Astrocyte (in vitro differentiated cells and primary cell): Measurements from ENCODE around the gene CCS. TPM values are rescaled to one million over a fixed set of nuclear protein-coding genes. Genes with fewer than 3 reads are reported as not detected.
"Not testable (repeated sequence)": the region's sequence is repeated elsewhere in the genome, so short reads cannot be mapped to it uniquely, and the experiment has no call there.

Experiments used
- DNase-seq: peaks from one replicate; pipeline ENCODE4 v3.0.0-alpha.2; 2010; ENCODE audit warnings: low read depth
- FAIRE-seq: peaks from 2 replicates; lab custom pipeline; 2011; peaks lifted over from hg19 to GRCh38; lab: Jason Lieb, UNC
- H2AFZ ChIP-seq: 2 replicates; pipeline ENCODE4 v1.6.0; 2012; ENCODE audit warnings: low read depth, low read length, inconsistent platforms
- H3K27ac ChIP-seq: 2 replicates; pipeline ENCODE4 v1.5.1; 2011; ENCODE audit warnings: low read depth, low read length, inconsistent platforms
- H3K27me3 ChIP-seq: 2 replicates; pipeline ENCODE4 v1.6.0; 2011; ENCODE audit warnings: low read length, inconsistent platforms; ENCODE audit not compliant: insufficient read depth
- H3K36me3 ChIP-seq: 2 replicates; pipeline ENCODE4 v1.5.1; 2011; ENCODE audit warnings: low read length, inconsistent platforms; ENCODE audit not compliant: insufficient read depth
- H3K4me1 ChIP-seq: 2 replicates; pipeline ENCODE4 v1.5.1; 2011; ENCODE audit warnings: low read length, inconsistent platforms; ENCODE audit not compliant: insufficient read depth
- H3K4me2 ChIP-seq: 2 replicates; pipeline ENCODE4 v1.6.0; 2012; ENCODE audit warnings: low read length, inconsistent platforms
- H3K4me3 ChIP-seq: 2 replicates; pipeline ENCODE4 v1.5.1; 2011; ENCODE audit warnings: low read depth, mild to moderate bottlenecking, low read length, inconsistent platforms; ENCODE audit not compliant: insufficient read depth
- H3K79me2 ChIP-seq: 2 replicates; pipeline ENCODE4 v1.6.0; 2012; ENCODE audit warnings: mild to moderate bottlenecking, low read length, inconsistent platforms; ENCODE audit not compliant: insufficient read depth
- H3K9ac ChIP-seq: 2 replicates; pipeline ENCODE4 v1.6.0; 2012; ENCODE audit warnings: mild to moderate bottlenecking, low read length, inconsistent platforms
- H3K9me3 ChIP-seq: 2 replicates; pipeline ENCODE4 v1.5.1; 2012; ENCODE audit warnings: low read depth, mild to moderate bottlenecking, low read length, inconsistent platforms; ENCODE audit not compliant: insufficient read depth
- H4K20me1 ChIP-seq: 2 replicates; pipeline ENCODE4 v1.6.0; 2012; ENCODE audit warnings: low read length, inconsistent platforms; ENCODE audit not compliant: insufficient read depth
- H3K27ac Mint-ChIP-seq: one replicate; pipeline ENCODE4 v1.8.0; 2021; ENCODE audit warnings: mild to moderate bottlenecking, mixed read lengths; ENCODE audit not compliant: unreplicated experiment
- H3K27me3 Mint-ChIP-seq: one replicate; pipeline ENCODE4 v1.8.0; 2021; ENCODE audit warnings: low read depth, mixed read lengths; ENCODE audit not compliant: unreplicated experiment
- H3K36me3 Mint-ChIP-seq: one replicate; pipeline ENCODE4 v1.8.0; 2021; ENCODE audit warnings: low read depth, mixed read lengths; ENCODE audit not compliant: unreplicated experiment
- H3K4me1 Mint-ChIP-seq: one replicate; pipeline ENCODE4 v1.8.0; 2021; ENCODE audit warnings: low read depth, mixed read lengths; ENCODE audit not compliant: unreplicated experiment
- H3K4me3 Mint-ChIP-seq: one replicate; pipeline ENCODE4 v1.8.0; 2021; ENCODE audit warnings: mild to moderate bottlenecking, moderate library complexity, mixed read lengths; ENCODE audit not compliant: unreplicated experiment
- H3K9me3 Mint-ChIP-seq: one replicate; pipeline ENCODE4 v1.8.0; 2021; ENCODE audit warnings: mild to moderate bottlenecking, mixed read lengths; ENCODE audit not compliant: unreplicated experiment
- CTCF ChIP-seq: IDR thresholded peaks from 2 replicates; pipeline ENCODE4 v1.5.1; 2011; ENCODE audit warnings: low read depth, mild to moderate bottlenecking, inconsistent platforms, low read length, moderate library complexity; ENCODE audit not compliant: insufficient read depth
- EZH2 ChIP-seq: IDR thresholded peaks from 2 replicates; pipeline ENCODE4 v1.6.1; 2012; ENCODE audit warnings: mild to moderate bottlenecking, low read length, inconsistent platforms; ENCODE audit not compliant: insufficient read depth
- total RNA-seq: library from RNA; stranded (reverse); gene quantifications from 2 replicates; pipeline ENCODE4 v1.2.1, GENCODE V29; 2021

Gene CCS
- total RNA-seq, 1 donor from 2014 or later, result 23.2 TPM

GRCh38 chr11:66603072-66603471 lies 10.1 kb downstream of the CCS start:
- no peak overlapping the region for H3K4me3 Mint-ChIP-seq
- no peaks in the 10 kb centered on the region for H3K27me3 Mint-ChIP-seq
- no peak for DNase-seq
- no peaks in the 10 kb centered on the region for H3K9me3 Mint-ChIP-seq
- Histone ChIP-seq H3K9me3 (no peaks in the 10 kb centered on the region), H3K79me2 (no peaks in the 10 kb centered on the region), H3K9ac (no peak overlapping the region), H2AFZ (no peak overlapping the region), H3K27me3 (no peaks in the 10 kb centered on the region), H3K4me3 (no peak overlapping the region), H3K4me2 (no peak overlapping the region), H3K36me3 (peaks cover 4% of the 10 kb centered on the region), H3K4me1 (peaks cover 22% of the 10 kb centered on the region), H4K20me1 (peaks cover 46% of the 10 kb centered on the region), H3K27ac (no peak overlapping the region)
- H3K4me1 Mint-ChIP-seq, result peaks cover 9% of the 10 kb centered on the region
- no peak overlapping the region for H3K27ac Mint-ChIP-seq
- H3K36me3 Mint-ChIP-seq, result peaks cover 24% of the 10 kb centered on the region
- TF ChIP-seq EZH2, result no peak
- TF ChIP-seq CTCF, result no peak
- FAIRE-seq, result no peak

- peaks cover 22% of the 10 kb centered on the region for H3K4me1 ChIP-seq
- no peaks in the 10 kb centered on the region for H3K27me3 Mint-ChIP-seq
- no peaks in the 10 kb centered on the region for H3K9me3 ChIP-seq
- no peak for FAIRE-seq
- no peak for TF ChIP-seq EZH2
- no peak for TF ChIP-seq CTCF
- no peak overlapping the region for H3K4me2 ChIP-seq
- peaks cover 4% of the 10 kb centered on the region for H3K36me3 ChIP-seq
- peaks cover 9% of the 10 kb centered on the region for H3K4me1 Mint-ChIP-seq
- H3K9ac ChIP-seq, result no peak overlapping the region
- H2AFZ ChIP-seq, result no peak overlapping the region
- peaks cover 42% of the 10 kb centered on the region for H4K20me1 ChIP-seq
- H3K27ac Mint-ChIP-seq, result no peak overlapping the region
- no peak overlapping the region for H3K4me3 Mint-ChIP-seq
- H3K4me3 ChIP-seq, result no peak overlapping the region
- no peaks in the 10 kb centered on the region for H3K9me3 Mint-ChIP-seq
- peaks cover 24% of the 10 kb centered on the region for H3K36me3 Mint-ChIP-seq
- DNase-seq, result no peak
- H3K79me2 ChIP-seq, result no peaks in the 10 kb centered on the region
- no peak overlapping the region for H3K27ac ChIP-seq
- no peaks in the 10 kb centered on the region for H3K27me3 ChIP-seq
These were observed 11.2 kb downstream of the CCS start for GRCh38 chr11:66604155-66604554.

- not testable (repeated sequence) for H3K27ac ChIP-seq, H2AFZ ChIP-seq, H3K9ac ChIP-seq, H3K4me1 Mint-ChIP-seq, H3K27me3 ChIP-seq, H3K27me3 Mint-ChIP-seq, FAIRE-seq, H3K9me3 ChIP-seq, H3K9me3 Mint-ChIP-seq, H3K4me3 Mint-ChIP-seq, H3K4me3 ChIP-seq, H3K36me3 ChIP-seq, H3K27ac Mint-ChIP-seq, H3K4me2 ChIP-seq, H3K79me2 ChIP-seq, DNase-seq
- Histone ChIP-seq H4K20me1 (peaks cover 24% of the 10 kb centered on the region), H3K4me1 (peaks cover 10% of the 10 kb centered on the region)
- peaks cover 17% of the 10 kb centered on the region for H3K36me3 Mint-ChIP-seq
These were observed 13.6 kb downstream of the CCS start for GRCh38 chr11:66606608-66607007.
